ENCODE results near the gene STAM.

Gene STAM

GRCh38 chr10:17730667-17731066 is 86.7 kb downstream of the STAM start:
- no peak for DNase-seq (ENCODE audit: low spot score)

- DNase-seq (ENCODE audit: low spot score): no peak
Observed at GRCh38 chr10:17731331-17732020, 87.5 kb downstream of the STAM start.

DNA sequence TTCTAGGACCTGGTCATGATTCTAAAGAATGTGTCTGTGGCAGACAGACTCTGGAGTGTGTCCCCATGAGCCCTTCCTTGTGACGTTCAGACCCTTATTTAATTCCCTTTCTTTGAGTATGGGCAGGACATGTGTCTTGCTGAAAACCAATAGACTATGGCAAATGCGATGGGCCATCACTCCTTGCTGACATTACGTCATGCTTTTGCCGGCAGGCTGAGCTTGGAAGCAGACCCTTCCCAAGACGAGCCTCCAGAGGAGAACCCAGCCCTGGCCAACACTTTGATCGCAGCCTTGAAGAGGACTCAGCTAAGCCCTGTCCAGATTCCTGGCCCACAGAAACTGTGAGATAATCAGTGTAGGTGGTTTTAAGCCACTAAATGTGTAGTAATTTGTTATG is 89.7 kb downstream of the STAM start:
- no peak for DNase-seq (ENCODE audit: low spot score)

DNA sequence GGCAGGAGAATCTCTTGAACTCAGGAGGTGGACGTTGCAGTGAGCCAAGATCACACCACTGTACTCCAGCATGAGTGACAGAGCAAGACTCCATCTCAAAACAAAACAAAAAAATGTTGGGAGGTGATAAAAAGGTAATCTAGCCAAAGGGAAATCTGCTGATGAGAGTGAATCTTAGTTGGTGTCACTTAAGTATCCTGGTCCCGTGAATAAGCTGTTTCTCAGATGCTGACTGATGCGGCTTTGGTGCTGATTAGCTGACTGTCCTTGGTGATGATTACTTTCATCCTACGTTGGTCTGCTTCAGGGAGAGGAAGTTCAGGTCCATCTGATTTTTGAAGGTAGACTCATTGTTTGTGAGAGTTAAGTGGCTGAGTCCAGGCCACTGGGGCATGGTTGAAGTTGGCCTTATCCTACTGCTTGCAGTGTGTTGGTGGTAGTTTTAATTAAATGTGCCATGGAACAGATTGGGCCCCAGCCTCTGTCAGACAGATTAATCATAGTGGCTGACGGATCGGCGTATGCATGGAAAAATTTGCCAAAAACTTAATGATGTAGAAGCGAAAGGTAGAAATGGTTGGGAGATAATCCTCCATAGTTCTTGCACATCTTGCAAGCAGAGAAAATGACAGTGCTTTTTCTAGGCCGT is 90.6 kb downstream of the STAM start:
- no peak for DNase-seq (ENCODE audit: low spot score)

- DNase-seq (ENCODE audit: low spot score): no peak
Observed at GRCh38 chr10:17735166-17735941, 91.4 kb downstream of the STAM start.

- no peak for DNase-seq (ENCODE audit: low spot score)
Observed at GRCh38 chr10:17736223-17736622, 92.3 kb downstream of the STAM start.

GRCh38 chr10:17737027-17737965 is 93.3 kb downstream of the STAM start:
- peak; percentile 38 for DNase-seq (ENCODE audit: low spot score)

DNA sequence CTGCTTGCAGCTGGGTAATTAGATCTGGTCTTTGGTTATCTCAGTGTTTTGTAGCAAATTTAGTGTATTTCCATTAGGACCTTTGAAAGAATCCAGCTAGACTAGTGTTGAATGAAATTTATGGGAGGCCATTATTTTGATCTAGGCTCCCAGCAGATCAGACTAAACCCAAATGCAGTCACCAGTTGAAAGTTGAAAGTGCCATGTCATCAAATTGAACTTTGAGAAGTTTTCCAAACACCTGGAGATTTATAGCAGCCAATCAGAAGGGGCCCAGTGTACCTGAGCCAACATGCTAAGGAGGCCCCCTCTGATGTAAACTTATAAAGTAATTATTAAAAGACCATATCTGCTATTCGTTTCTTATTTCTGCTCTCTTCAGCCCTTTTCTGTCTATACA is 96.7 kb downstream of the STAM start:
- DNase-seq (ENCODE audit: low spot score): no peak

- DNase-seq (ENCODE audit: low spot score): peak; percentile 40
Observed at GRCh38 chr10:17742918-17743317, 99.0 kb downstream of the STAM start.

DNA sequence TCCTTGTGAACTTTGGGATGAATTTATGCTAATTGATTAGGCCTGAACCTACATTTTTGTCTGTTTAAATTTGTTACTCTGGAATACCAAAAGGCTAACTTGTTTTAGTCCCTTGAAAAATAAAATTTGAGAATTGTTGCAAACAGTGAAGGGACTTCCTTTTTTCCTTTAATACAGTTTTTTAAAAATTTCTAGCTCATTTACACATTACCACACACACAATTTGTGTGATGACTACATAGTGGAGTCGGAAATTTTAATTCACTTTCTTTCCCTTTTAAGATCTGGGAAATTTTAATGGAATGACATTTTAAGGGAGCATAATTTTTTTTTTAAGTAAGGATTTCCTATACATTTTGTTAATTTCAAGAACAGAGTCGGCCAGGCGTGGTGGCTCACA is 99.5 kb downstream of the STAM start:
- no peak for DNase-seq (ENCODE audit: low spot score)

DNA sequence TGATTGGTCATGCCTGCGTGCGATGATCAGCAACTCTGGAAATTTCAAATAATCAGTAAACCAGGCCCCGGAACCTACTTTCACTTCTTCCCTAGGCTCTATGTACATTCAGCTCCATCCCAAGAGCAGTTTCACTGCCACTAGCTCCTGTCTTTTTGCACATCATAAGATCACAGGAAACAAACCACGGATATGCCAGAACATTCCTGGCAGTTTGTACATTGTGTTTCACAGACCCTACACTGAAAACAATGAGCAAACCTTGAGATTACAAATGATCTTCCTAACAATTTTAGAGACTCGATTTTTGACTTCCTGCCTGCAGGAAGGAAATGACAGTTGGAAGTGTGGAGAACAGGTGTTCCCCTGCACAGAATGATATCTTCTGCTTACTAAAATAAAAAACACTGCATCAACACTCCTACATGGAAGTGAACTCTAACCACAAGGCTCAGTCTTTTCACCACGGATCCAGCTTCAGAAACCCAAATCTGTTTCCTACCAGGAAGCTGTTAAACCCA is 100.5 kb downstream of the STAM start:
- DNase-seq (ENCODE audit: low spot score): peak; percentile 22

DNA sequence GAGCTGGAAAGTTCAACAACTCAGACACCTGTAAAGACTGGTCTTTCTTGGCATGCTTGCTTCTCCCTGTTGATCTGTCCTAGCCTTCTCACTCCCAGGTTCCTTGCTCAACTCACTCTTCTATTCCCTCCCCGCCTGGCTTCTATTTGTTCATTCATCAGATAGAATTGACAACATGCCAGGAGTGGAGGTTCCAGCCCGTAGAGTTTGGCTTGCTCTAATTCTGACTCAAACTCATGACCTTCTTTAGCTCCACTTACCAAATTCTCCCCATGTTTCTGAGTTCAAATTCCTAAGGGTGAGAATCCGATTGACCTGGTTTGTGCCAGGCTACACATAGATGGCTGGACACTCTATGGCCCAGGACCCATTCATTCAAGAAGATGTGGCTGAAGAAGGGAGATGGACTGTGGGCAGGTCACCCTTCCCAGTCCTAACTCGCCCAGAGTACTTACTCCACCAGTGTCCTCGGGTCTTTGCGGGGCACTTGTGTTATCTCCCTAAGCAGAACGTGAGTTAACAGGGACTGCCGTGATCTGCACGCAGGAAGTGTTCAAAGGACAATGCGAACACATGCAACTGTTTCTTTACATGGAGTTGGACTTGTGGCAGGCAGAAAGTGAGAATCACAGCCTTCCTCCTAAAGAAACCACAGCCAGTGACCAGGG is 104.1 kb downstream of the STAM start:
- DNase-seq (ENCODE audit: low spot score): no peak

DNA sequence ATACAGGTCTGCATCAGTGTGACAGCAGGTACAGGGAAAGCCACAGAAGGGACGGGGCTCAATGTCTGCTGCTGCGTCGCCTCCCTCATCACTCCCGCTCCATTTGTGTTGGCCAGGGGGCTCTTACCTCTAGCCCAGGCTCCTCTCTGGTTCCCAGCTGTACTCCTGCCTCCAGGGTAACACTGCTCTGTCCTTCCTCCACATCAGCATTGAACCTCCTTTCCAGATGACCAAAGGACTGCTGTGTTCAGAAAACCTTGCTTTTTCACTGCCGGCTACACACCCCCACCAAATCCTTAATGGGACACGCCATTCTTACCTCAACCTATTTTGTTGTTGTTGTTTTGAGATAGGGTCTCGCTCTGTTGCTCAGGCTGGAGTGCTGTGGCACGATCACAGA is 105.9 kb downstream of the STAM start:
- DNase-seq (ENCODE audit: low spot score): no peak

DNA sequence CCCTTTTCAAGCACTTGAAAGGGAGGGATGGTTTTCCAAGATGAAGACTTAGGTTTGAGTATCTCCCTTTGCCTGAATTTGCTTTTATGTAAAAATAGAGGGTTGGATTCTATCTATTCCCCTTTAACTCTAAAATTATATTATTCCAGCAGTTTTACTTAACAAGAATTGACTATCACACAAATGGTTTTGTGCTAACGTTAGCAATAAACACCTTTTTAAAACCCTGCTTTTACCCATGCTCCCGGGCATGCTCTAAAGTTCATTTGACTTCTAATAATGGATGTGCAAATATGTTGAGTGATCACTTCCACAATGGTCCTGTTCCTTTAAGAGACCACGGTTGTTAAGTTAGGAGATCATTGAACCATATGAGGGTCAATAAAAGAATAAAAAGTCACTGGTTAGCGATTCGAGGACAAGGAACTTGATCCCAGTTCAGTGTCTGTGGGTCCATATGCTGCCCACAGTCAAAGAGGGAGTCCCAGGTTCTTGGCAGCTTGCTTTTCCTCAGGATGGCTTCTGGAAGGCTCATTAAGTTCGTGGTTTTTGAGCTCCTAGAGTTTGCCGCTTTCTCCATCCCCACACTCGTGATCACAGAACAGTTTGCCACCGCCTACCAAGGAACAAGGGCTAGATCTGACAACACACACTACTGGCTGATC is 108.0 kb downstream of the STAM start, which contains the start of gene TMEM236:
TMEM236 (plus strand) TSS at position 421 of the 665 bp plus-strand sequence; CDS start at position 516, 95 bp downstream.
- no peak for DNase-seq (ENCODE audit: low spot score)

DNA sequence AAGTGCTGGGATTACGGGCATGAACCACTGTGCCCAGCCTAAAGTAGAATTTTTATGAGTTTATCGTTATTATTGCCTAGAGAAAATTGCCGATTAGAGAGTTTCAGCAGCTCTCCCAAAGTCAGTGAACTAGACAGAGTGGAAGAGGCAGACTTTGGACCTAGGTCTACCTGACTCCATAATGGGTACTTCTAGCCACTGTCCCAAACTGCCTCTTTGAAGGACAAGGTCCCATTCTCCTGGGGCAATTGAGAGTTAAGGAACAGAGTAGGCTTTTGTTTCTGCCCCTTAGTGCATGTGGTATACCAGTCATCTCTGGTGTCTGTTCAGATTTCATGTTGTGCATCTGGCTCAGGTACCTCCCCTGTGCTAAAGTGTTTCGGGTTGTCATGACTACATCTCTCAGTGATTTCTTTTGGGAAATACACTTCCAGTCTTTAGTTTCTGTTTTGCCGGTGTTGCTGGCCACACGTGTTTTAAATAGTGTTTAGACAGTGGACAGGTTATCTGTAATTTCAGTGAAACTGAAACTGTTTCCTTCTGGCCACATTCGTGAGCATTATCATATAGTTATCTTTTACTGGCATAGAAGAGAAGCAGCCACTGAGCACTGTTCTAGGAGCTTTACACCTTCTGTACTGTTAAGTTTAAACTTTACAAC is 112.7 kb downstream of the STAM start:
- no peak for DNase-seq (ENCODE audit: low spot score)

DNA sequence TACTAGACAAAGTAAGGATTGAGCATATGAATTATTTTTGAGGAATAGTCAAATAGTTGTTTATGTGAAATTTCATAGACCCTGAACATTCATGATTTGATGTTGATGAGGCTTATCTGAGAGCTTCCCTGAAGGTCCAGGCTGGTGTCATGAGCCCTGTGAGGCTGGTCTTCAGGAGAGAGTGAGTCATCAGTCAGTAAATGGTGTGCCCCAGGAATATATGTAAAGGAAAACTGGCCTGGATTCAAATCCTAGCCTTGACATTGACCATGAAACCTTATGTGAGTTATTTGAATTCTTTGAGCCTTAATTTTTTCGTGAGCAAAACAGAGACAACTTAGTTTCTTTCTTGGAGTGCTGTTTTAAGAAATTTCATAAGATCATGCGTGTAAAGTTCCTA is 114.2 kb downstream of the STAM start:
- DNase-seq (ENCODE audit: low spot score): no peak

DNA sequence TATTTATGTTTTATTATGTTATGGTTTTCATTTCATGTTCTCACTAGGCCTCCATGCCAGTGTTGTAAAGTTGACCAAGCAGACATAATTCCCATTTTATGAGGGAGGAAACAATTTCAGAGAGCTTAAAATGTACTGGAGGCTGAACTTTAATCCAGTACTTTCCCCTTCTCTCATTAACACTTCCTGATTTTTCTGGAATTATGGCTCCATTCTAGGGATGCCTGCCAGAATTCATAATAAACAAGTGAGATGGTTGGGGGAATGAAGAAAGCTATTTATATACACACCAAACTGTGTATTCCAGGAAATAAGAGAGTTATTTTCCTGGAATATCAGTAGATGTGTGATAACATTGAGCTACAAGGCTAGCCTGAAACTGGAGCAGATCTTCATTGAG is 114.9 kb downstream of the STAM start:
- no peak for DNase-seq (ENCODE audit: low spot score)

- no peak for DNase-seq (ENCODE audit: low spot score)
Observed at GRCh38 chr10:17764142-17764541, 120.2 kb downstream of the STAM start.

GRCh38 chr10:17765602-17766001 is 121.7 kb downstream of the STAM start:
- DNase-seq (ENCODE audit: low spot score): no peak
